Tibial nerve (tissue), 4 donors: ENCODE results near the gene DEGS2. TPM values are rescaled to one million over a fixed set of nuclear protein-coding genes. Genes with fewer than 3 reads are reported as not detected.

Experiments used
- DNase-seq, 2 donors: peaks; one replicate each; pipeline ENCODE4 v3.0.0-alpha.2; 2019; ENCODE audit warnings: low spot score in 2 of 2
- H3K27ac ChIP-seq, 4 donors: fragments of 200-600 bp; sonication (generic) in 3 of 4; one replicate each; pipeline ENCODE4 v1.5.1; 2017 to 2019; ENCODE audit warnings: mild to moderate bottlenecking in 1 of 4
- H3K27me3 ChIP-seq, 2 donors: fragments of 200-600 bp; sonication (generic) in 1 of 2; one replicate each; pipeline versions ENCODE4 v1.5.1 to v1.6.0; 2017 to 2019
- H3K36me3 ChIP-seq, 3 donors: fragments of 200-600 bp; sonication (generic); one replicate each; pipeline ENCODE4 v1.5.1; 2018 to 2019
- H3K4me1 ChIP-seq, 4 donors: fragments of 200-600 bp; sonication (generic) in 3 of 4; one replicate each; pipeline ENCODE4 v1.5.1; 2017 to 2019
- H3K4me3 ChIP-seq, 4 donors: fragments of 200-600 bp; sonication (generic) in 3 of 4; one replicate each; pipeline ENCODE4 v1.5.1; 2017 to 2019; ENCODE audit warnings: mild to moderate bottlenecking in 1 of 4, moderate library complexity in 1 of 4
- H3K9me3 ChIP-seq, 4 donors: fragments of 200-600 bp; sonication (generic) in 3 of 4; one replicate each; pipeline ENCODE4 v1.5.1; 2017 to 2019
- CTCF ChIP-seq, 5 experiments: fragments of 200-600 bp in 3 of 5; fragments of 450-650 bp in 2 of 5; sonication (generic) in 3 of 5; IDR thresholded peaks; one replicate each; pipeline ENCODE4 v1.5.1; 2016 to 2019; ENCODE audit warnings: antibody characterized with exemption in 5 of 5, mild to moderate bottlenecking in 3 of 5, moderate library complexity in 2 of 5
- EP300 ChIP-seq, 2 donors: sonication (generic); formaldehyde crosslinking; IDR thresholded peaks; one replicate each; pipeline ENCODE4 v1.6.1; 2017; ENCODE audit warnings: antibody characterized with exemption in 2 of 2, mild to moderate bottlenecking in 1 of 2
- POLR2A ChIP-seq, 2 donors: fragments of 450-650 bp; IDR thresholded peaks; one replicate each; pipeline ENCODE4 v1.6.1; 2017; ENCODE audit warnings: antibody characterized with exemption in 2 of 2, mild to moderate bottlenecking in 2 of 2, moderate library complexity in 2 of 2
- WGBS, 2 donors: methylation state at CpG; one replicate each; pipeline ENCODE4 v1.1.5; 2018; 5-methylcytosine and 5-hydroxymethylcytosine counted together
- total RNA-seq, 4 donors: library from RNA; depleted of rRNA; stranded (reverse); fragments of >200 nt; gene quantifications; one replicate each; pipeline ENCODE4 v1.1.0, GENCODE V29; 2016

Gene DEGS2
- total RNA-seq, 4 donors from 2014 or later = 1.3 to 5.1 (median 1.8) TPM

DNA sequence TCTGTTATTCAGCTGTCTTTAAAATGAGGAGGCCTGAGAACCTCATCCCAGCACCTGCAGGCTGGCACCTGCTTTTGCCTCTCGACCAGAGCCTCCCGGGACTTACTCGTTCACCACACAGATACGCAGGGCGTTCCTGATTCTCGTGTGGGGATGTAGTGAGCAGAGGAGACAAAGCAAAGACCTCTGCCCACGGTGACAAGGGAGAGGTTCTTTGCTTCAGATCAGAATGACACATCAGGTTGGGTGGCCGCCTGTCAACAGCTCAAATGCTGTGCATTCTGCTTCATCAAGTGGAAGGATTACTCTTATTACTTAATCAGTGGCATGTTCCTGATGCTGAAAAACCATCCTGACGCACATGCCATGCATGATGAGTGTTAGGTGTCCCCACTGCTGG is 24.4 kb downstream of the DEGS2 start:
- no peak overlapping the region for H3K4me3 ChIP-seq
- no peak overlapping the region for H3K27ac ChIP-seq
- no peaks in the 10 kb centered on the region for H3K27me3 ChIP-seq
- no peaks in the 10 kb centered on the region for H3K9me3 ChIP-seq
- 87% methylated on average over 9 of the region's 9 CpGs for WGBS, 2 donors
- no peak for DNase-seq
- H3K36me3 ChIP-seq = peaks cover 0 to 97% (median 13%) of the 10 kb centered on the region in 3 donors
- peaks cover 0 to 7% (median 0%) of the 10 kb centered on the region in 4 donors for H3K4me1 ChIP-seq
- TF ChIP-seq CTCF (IDR thresholded peaks at IDR 0.05) (no peak), EP300 (IDR thresholded peaks at IDR 0.05) (no peak), POLR2A (IDR thresholded peaks at IDR 0.05) (no peak)

- WGBS, 2 donors = 88 to 89% methylated on average over 8 of the region's 8 CpGs
- Histone ChIP-seq H3K9me3 (no peaks in the 10 kb centered on the region), H3K4me1 (peaks cover 0 to 12% (median 0%) of the 10 kb centered on the region in 4 donors), H3K4me3 (no peak overlapping the region), H3K27ac (no peak overlapping the region), H3K27me3 (no peaks in the 10 kb centered on the region), H3K36me3 (peaks cover 0 to 99% (median 13%) of the 10 kb centered on the region in 3 donors)
- DNase-seq = no peak
- no peak for TF ChIP-seq POLR2A (IDR thresholded peaks at IDR 0.05)
- no peak for TF ChIP-seq EP300 (IDR thresholded peaks at IDR 0.05)
- no peak for TF ChIP-seq CTCF (IDR thresholded peaks at IDR 0.05)
Observed at GRCh38 chr14:100134586-100134985, 24.9 kb downstream of the DEGS2 start.

GRCh38 chr14:100132903-100133510 is 26.4 kb downstream of the DEGS2 start:
- H3K4me3 ChIP-seq = no peak overlapping the region
- no peaks in the 10 kb centered on the region for H3K27me3 ChIP-seq
- H3K27ac ChIP-seq = no peak overlapping the region
- 64 to 74% methylated on average over 9 to 11 of the region's 12 CpGs for WGBS, 2 donors
- TF ChIP-seq POLR2A (IDR thresholded peaks at IDR 0.05) = no peak
- no peak for TF ChIP-seq CTCF (IDR thresholded peaks at IDR 0.05)
- no peak for TF ChIP-seq EP300 (IDR thresholded peaks at IDR 0.05)
- DNase-seq = no peak
- peaks cover 0 to 27% (median 0%) of the 10 kb centered on the region in 4 donors for H3K4me1 ChIP-seq
- H3K9me3 ChIP-seq = no peaks in the 10 kb centered on the region
- peaks cover 0 to 94% (median 13%) of the 10 kb centered on the region in 3 donors for H3K36me3 ChIP-seq

DNA sequence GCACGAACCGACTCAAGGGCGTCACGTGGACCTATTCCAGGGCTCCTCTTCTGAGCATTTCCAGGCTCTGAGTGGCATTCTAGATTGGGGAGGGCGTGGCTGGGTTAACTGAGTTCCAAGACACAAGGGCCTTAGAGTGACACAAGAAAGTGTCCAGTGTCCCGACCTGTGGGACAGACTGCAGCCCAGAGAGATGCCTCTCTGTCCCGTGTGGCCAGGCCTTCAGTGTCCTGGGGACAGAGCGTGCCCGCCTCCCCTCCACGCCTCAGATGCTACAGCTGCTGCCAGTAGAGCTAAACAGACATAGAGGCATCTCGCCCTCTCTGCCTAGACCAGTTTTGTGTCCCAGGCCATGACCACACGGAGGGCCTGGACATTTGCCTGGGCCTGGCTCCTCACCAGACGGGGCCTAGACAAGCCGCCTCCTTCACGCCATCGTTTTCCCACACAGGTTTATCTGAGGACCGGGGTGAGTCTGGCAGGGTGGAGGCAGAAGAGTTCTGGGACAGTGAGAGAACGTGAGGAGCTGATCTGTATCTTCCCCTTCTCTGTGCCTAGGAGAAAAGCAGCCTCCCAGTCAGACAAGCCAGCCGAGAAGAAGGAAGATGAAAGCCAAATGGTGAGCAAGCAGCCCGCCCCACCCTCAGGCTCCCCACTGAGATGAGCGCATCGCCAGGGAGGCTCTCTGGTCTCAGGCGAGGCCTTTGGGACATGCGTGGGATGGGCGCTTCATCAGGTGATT is 27.1 kb downstream of the DEGS2 start:
- no peaks in the 10 kb centered on the region for H3K27me3 ChIP-seq
- 76 to 84% methylated on average over 20 to 21 of the region's 25 CpGs for WGBS, 2 donors
- H3K4me1 ChIP-seq = peaks cover 0 to 28% (median 0%) of the 10 kb centered on the region in 4 donors
- peak overlapping the region in 1 of 4 donors; percentile 26 for H3K27ac ChIP-seq
- DNase-seq = peak in 1 of 2 donors; percentile 28
- H3K9me3 ChIP-seq = no peaks in the 10 kb centered on the region
- H3K4me3 ChIP-seq = no peak overlapping the region
- H3K36me3 ChIP-seq = peaks cover 0 to 87% (median 13%) of the 10 kb centered on the region in 3 donors
- TF ChIP-seq EP300 (IDR thresholded peaks at IDR 0.05) (no peak), POLR2A (IDR thresholded peaks at IDR 0.05) (no peak), CTCF (IDR thresholded peaks at IDR 0.05) (no peak)

GRCh38 chr14:100131181-100131580 is 28.3 kb downstream of the DEGS2 start:
- no peak for DNase-seq
- H3K9me3 ChIP-seq = no peaks in the 10 kb centered on the region
- 83 to 86% methylated on average over 6 of the region's 6 CpGs for WGBS, 2 donors
- no peak overlapping the region for H3K4me3 ChIP-seq
- no peaks in the 10 kb centered on the region for H3K27me3 ChIP-seq
- peaks cover 0 to 85% (median 13%) of the 10 kb centered on the region in 3 donors for H3K36me3 ChIP-seq
- TF ChIP-seq POLR2A (IDR thresholded peaks at IDR 0.05) (no peak), CTCF (IDR thresholded peaks at IDR 0.05) (no peak), EP300 (IDR thresholded peaks at IDR 0.05) (no peak)
- H3K4me1 ChIP-seq = peaks cover 0 to 28% (median 0%) of the 10 kb centered on the region in 4 donors
- no peak overlapping the region for H3K27ac ChIP-seq
